ENCODE results near the gene PAN2. TPM values are rescaled to one million over a fixed set of nuclear protein-coding genes. Genes with fewer than 3 reads are reported as not detected.
"Not testable (repeated sequence)": the region's sequence is repeated elsewhere in the genome, so short reads cannot be mapped to it uniquely, and the experiment has no call there.

Gene PAN2
- total RNA-seq, 1 experiment from 2014 or later = 72.3 TPM

DNA sequence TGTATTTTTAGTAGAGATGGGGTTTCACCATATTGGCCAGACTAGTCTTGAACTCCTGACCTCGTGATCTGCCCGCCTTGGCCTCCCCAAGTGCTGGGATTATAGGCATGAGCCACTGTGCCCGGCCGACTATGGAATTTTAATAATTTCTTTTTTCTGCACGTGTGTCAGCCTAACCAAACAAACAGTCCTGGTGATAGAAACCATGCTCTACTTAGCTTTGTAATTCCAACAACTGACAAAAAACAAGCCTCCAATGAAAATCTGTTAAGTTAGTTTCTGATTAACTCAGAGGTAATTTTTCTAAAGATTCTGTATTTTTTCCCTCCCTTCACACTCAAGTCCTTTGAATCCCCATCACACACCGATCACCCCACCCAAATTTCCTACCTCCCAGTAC is 51.8 kb downstream of the PAN2 start:
- Histone ChIP-seq H3K36me3 (ENCODE audit: insufficient read depth, low read length) (peaks cover 52% of the 10 kb centered on the region), H3K4me1 (ENCODE audit: low read length) (no peaks in the 10 kb centered on the region), H4K20me1 (ENCODE audit: insufficient read depth, low read depth, low read length) (no peaks in the 10 kb centered on the region), H3K79me2 (ENCODE audit: low read length) (peaks cover 13% of the 10 kb centered on the region; the same call in 1 of the 2 replicates), H3K9me3 (ENCODE audit: low read length) (no peaks in the 10 kb centered on the region), H3K27ac (ENCODE audit: low read length) (no peak overlapping the region), H3K27me3 (ENCODE audit: low read length) (no peaks in the 10 kb centered on the region), H3K9me2 (replicated peaks; ENCODE audit: insufficient read depth, low read length) (no peaks in the 10 kb centered on the region), H3K4me3 (ENCODE audit: low read length) (no peak overlapping the region), H3K9ac (ENCODE audit: low read length) (no peak overlapping the region), H2AFZ (ENCODE audit: low read length) (no peak overlapping the region), H3K4me2 (ENCODE audit: low read depth, low read length, poor library complexity, severe bottlenecking) (no peak overlapping the region)
- DNase-seq = no peak

GRCh38 chr12:56280849-56281248 is 53.0 kb downstream of the PAN2 start:
- Histone ChIP-seq H3K9me2 (replicated peaks; ENCODE audit: insufficient read depth, low read length) (no peaks in the 10 kb centered on the region), H3K79me2 (ENCODE audit: low read length) (peaks cover 4% of the 10 kb centered on the region; the same call in 1 of the 2 replicates), H3K27me3 (ENCODE audit: low read length) (no peaks in the 10 kb centered on the region), H3K36me3 (ENCODE audit: insufficient read depth, low read length) (peaks cover 47% of the 10 kb centered on the region), H3K9me3 (ENCODE audit: low read length) (no peaks in the 10 kb centered on the region), H3K9ac (ENCODE audit: low read length) (no peak overlapping the region), H3K4me2 (ENCODE audit: low read depth, low read length, poor library complexity, severe bottlenecking) (no peak overlapping the region), H3K27ac (ENCODE audit: low read length) (no peak overlapping the region), H4K20me1 (ENCODE audit: insufficient read depth, low read depth, low read length) (no peaks in the 10 kb centered on the region), H3K4me1 (ENCODE audit: low read length) (no peaks in the 10 kb centered on the region), H3K4me3 (ENCODE audit: low read length) (no peak overlapping the region), H2AFZ (ENCODE audit: low read length) (no peak overlapping the region)
- DNase-seq = no peak

DNA sequence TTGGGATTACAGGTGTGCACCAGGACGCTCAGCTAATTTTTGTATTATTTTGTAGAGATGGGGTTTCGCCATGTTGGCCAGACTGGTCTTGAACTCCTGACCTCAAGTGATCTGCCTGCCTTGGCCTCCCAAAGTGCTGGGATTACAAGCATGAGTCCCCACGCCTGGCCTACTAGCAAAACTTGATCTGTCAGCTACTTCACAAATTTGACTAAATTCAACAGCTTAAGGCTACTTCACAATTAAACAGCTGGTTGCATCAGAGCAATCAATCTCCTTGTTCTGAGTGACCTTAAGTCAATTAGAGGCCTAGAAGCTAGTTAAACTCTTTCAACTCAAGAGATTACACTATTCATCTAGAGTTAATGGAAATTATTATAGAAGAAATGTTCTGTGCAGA is 54.9 kb downstream of the PAN2 start:
- Histone ChIP-seq H3K4me2 (ENCODE audit: low read depth, low read length, poor library complexity, severe bottlenecking) (no peak overlapping the region), H2AFZ (ENCODE audit: low read length) (no peak overlapping the region), H3K27ac (ENCODE audit: low read length) (no peak overlapping the region), H4K20me1 (ENCODE audit: insufficient read depth, low read depth, low read length) (no peaks in the 10 kb centered on the region), H3K79me2 (ENCODE audit: low read length) (0 out of 2 replicates have a peak, but pooled peaks cover 2% of the 10 kb centered on the region), H3K36me3 (ENCODE audit: insufficient read depth, low read length) (peaks cover 53% of the 10 kb centered on the region), H3K27me3 (ENCODE audit: low read length) (no peaks in the 10 kb centered on the region), H3K9ac (ENCODE audit: low read length) (no peak overlapping the region), H3K4me1 (ENCODE audit: low read length) (no peaks in the 10 kb centered on the region), H3K9me3 (ENCODE audit: low read length) (no peaks in the 10 kb centered on the region), H3K9me2 (replicated peaks; ENCODE audit: insufficient read depth, low read length) (no peaks in the 10 kb centered on the region), H3K4me3 (ENCODE audit: low read length) (no peak overlapping the region)
- no peak for DNase-seq

DNA sequence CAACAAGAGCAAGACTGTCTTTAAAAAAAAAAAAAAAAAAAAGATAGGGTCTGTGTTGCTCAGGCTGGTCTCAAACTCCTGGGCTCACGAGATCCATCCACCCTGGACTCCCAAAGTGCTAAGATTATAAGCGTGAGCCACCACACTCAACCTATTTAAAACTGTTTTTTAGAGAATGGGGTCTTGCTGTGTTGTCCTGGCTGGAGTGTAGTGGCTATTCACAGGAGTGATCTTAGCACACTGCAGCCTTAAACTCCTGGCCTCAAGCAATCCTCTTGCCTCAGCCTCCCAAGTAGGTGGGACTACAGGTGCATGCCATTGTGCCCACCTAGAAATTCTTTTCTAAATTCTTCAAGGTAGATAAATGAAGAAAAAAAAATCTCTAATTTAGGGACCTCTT is 59.5 kb downstream of the PAN2 start:
- Histone ChIP-seq H3K4me2 (ENCODE audit: low read depth, low read length, poor library complexity, severe bottlenecking) (no peak overlapping the region), H3K4me1 (ENCODE audit: low read length) (no peaks in the 10 kb centered on the region), H3K9me2 (replicated peaks; ENCODE audit: insufficient read depth, low read length) (no peaks in the 10 kb centered on the region), H3K36me3 (ENCODE audit: insufficient read depth, low read length) (peaks cover 38% of the 10 kb centered on the region), H3K79me2 (ENCODE audit: low read length) (0 out of 2 replicates have a peak, but pooled peaks cover 2% of the 10 kb centered on the region), H3K27ac (ENCODE audit: low read length) (no peak overlapping the region), H4K20me1 (ENCODE audit: insufficient read depth, low read depth, low read length) (no peaks in the 10 kb centered on the region), H2AFZ (ENCODE audit: low read length) (no peak overlapping the region), H3K9ac (ENCODE audit: low read length) (no peak overlapping the region), H3K4me3 (ENCODE audit: low read length) (no peak overlapping the region), H3K9me3 (ENCODE audit: low read length) (no peaks in the 10 kb centered on the region), H3K27me3 (ENCODE audit: low read length) (no peaks in the 10 kb centered on the region)
- DNase-seq = no peak

DNA sequence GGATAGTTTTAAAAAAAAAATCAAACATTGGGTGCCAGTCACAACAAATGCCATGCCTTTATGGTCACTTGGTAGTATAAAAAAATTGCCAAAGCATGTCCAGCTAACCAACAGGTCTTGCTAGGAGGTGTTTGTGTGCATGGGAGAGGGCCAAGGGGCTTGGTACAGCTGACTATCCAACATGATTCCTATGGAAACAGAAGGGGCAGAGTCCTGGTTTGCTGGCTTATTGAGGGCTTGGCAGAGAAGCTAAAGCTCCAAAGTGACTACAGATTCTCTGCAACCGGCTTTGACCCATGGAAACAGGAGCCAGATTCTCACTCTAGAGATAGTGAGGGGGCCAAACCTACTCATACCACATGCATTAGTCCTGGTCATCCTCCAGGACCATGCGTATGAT is 61.3 kb downstream of the PAN2 start:
- not testable (repeated sequence) for H3K27ac ChIP-seq (ENCODE audit: low read length); H3K9me2 ChIP-seq (replicated peaks; ENCODE audit: insufficient read depth, low read length); H3K4me3 ChIP-seq (ENCODE audit: low read length); H3K4me2 ChIP-seq (ENCODE audit: low read depth, low read length, poor library complexity, severe bottlenecking); H3K9me3 ChIP-seq (ENCODE audit: low read length); H3K9ac ChIP-seq (ENCODE audit: low read length); H4K20me1 ChIP-seq (ENCODE audit: insufficient read depth, low read depth, low read length); H2AFZ ChIP-seq (ENCODE audit: low read length); DNase-seq; H3K27me3 ChIP-seq (ENCODE audit: low read length); H3K79me2 ChIP-seq (ENCODE audit: low read length); H3K4me1 ChIP-seq (ENCODE audit: low read length)
- H3K36me3 ChIP-seq (ENCODE audit: insufficient read depth, low read length) = peaks cover 28% of the 10 kb centered on the region

DNA sequence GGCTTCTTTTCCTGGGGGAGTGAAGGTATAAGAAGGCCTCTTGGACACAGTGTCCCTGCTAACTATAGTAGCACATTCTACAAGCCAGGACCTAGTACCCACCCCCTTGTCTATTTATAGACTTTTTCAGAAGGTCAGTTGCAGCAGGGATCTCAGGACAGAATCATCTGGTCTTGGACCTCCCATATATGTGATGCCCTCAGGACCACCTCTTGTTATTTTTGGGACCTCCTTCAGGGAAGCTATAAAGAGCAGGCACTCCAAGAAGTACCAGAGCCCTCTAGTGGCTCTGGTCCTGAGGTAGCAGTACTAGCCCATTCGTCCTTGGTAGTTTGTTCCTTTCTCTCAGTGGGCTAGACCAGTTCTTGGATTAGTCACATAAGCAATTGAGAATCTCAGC is 62.8 kb downstream of the PAN2 start:
- H3K27ac ChIP-seq (ENCODE audit: low read length) = no peak overlapping the region
- H4K20me1 ChIP-seq (ENCODE audit: insufficient read depth, low read depth, low read length) = no peaks in the 10 kb centered on the region
- no peak overlapping the region for H3K9ac ChIP-seq (ENCODE audit: low read length)
- peaks cover 8% of the 10 kb centered on the region for H3K79me2 ChIP-seq (ENCODE audit: low read length)
- no peak overlapping the region for H3K4me3 ChIP-seq (ENCODE audit: low read length)
- no peaks in the 10 kb centered on the region for H3K9me3 ChIP-seq (ENCODE audit: low read length)
- no peaks in the 10 kb centered on the region for H3K27me3 ChIP-seq (ENCODE audit: low read length)
- peaks cover 26% of the 10 kb centered on the region for H3K36me3 ChIP-seq (ENCODE audit: insufficient read depth, low read length)
- DNase-seq = peak; percentile 54
- H3K9me2 ChIP-seq (replicated peaks; ENCODE audit: insufficient read depth, low read length) = no peaks in the 10 kb centered on the region
- no peak overlapping the region for H3K4me2 ChIP-seq (ENCODE audit: low read depth, low read length, poor library complexity, severe bottlenecking)
- H3K4me1 ChIP-seq (ENCODE audit: low read length) = peaks cover 14% of the 10 kb centered on the region
- H2AFZ ChIP-seq (ENCODE audit: low read length) = no peak overlapping the region

DNA sequence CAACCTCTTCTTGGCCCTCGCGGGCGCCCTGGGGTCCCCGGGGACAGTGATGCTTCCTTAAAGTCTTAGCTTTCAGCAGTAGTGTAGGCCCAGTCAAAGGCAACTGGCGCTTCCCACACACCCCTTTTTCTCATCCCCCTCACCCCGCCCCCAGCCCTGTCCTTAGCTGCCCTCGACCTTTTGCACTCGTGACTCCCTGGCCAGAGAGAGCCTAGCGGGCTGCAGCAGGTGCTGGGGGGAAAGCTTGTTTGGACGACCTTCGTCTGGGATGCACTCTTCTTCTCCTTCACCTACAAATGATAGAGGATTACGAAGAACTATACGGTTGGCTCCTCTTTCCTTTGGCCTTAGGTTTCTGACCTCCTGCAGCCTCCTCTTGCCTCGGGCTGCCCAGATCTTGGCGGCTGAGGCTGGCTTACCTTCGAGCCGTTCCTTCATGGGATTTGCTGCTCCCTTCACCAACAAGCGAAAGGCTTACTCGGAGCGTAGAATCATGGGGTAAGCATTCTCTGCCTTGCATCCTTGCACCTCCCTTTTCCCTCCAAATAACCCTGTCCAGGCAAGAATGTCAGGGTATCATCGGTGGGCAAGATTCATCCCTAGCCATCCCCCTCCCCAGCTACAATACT is 66.2 kb downstream of the PAN2 start:
- no peaks in the 10 kb centered on the region for H3K27me3 ChIP-seq (ENCODE audit: low read length)

DNA sequence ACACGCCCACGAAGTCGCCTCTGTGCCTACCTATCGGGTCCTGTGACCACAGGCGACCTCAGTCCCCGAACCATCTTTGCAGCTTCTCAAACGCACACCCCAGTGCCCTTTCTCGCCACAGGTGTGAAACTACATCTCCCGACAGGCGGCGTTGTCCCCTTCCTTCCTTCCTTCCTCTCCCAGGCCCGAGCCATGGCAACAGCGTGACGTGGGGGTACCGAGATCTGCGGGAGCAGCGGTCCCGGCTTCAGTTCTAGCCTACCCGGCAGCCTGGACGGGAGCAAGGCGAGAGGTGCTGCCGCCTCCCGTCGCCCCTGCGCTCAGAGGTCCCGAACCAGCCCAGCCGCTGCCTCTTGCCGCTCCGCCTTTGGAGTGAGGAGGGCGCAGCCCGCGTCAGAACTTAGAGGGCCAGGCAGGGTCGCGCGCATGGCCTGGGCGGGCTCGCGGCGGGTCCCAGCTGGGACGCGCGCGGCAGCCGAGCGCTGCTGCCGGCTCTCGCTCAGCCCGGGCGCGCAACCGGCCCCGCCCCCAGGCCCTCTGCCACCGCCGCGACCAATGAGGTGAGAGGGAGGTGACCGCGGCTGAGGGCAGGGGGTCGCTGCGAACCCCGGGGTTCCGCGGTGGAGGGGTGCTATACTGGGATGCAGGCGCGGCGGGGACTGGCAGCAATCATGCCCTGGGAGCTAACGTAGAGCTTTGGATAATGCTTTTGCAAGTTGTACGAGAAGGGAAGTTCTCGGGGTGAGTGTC is 66.9 kb downstream of the PAN2 start, which contains the start of gene COQ10A:
COQ10A (plus strand) TSS at position 250 of the 750 bp plus-strand sequence; CDS start at position 427, 177 bp downstream.
- H3K79me2 ChIP-seq (ENCODE audit: low read length) = peaks cover 8% of the 10 kb centered on the region

More for the DNA sequence above, 66.2 kb downstream of the PAN2 start:
- Histone ChIP-seq H3K4me2 (ENCODE audit: low read depth, low read length, poor library complexity, severe bottlenecking) (peak overlapping the region; percentile 97), H3K9me3 (ENCODE audit: low read length) (no peaks in the 10 kb centered on the region), H2AFZ (ENCODE audit: low read length) (peak overlapping the region; percentile 64), H4K20me1 (ENCODE audit: insufficient read depth, low read depth, low read length) (no peaks in the 10 kb centered on the region), H3K4me3 (ENCODE audit: low read length) (peak overlapping the region; percentile 86), H3K36me3 (ENCODE audit: insufficient read depth, low read length) (peaks cover 4% of the 10 kb centered on the region; the same call in 1 of the 2 replicates), H3K9me2 (replicated peaks; ENCODE audit: insufficient read depth, low read length) (no peaks in the 10 kb centered on the region), H3K4me1 (ENCODE audit: low read length) (peaks cover 18% of the 10 kb centered on the region), H3K79me2 (ENCODE audit: low read length) (peaks cover 8% of the 10 kb centered on the region), H3K27ac (ENCODE audit: low read length) (peak overlapping the region; percentile 71), H3K9ac (ENCODE audit: low read length) (peak overlapping the region; percentile 89)
- DNase-seq = no peak

More for the DNA sequence above, 66.9 kb downstream of the PAN2 start, which contains the start of gene COQ10A:
- Histone ChIP-seq H3K27me3 (ENCODE audit: low read length) (no peaks in the 10 kb centered on the region), H4K20me1 (ENCODE audit: insufficient read depth, low read depth, low read length) (no peaks in the 10 kb centered on the region), H2AFZ (ENCODE audit: low read length) (peak within 1 kb of the TSS; percentile 64), H3K9me3 (ENCODE audit: low read length) (no peaks in the 10 kb centered on the region), H3K36me3 (ENCODE audit: insufficient read depth, low read length) (peaks cover 4% of the 10 kb centered on the region; the same call in 1 of the 2 replicates), H3K27ac (ENCODE audit: low read length) (peak within 1 kb of the TSS; percentile 71), H3K4me3 (ENCODE audit: low read length) (peak within 1 kb of the TSS; percentile 86), H3K4me1 (ENCODE audit: low read length) (peaks cover 18% of the 10 kb centered on the region), H3K9me2 (replicated peaks; ENCODE audit: insufficient read depth, low read length) (no peaks in the 10 kb centered on the region), H3K4me2 (ENCODE audit: low read depth, low read length, poor library complexity, severe bottlenecking) (peak within 1 kb of the TSS; percentile 97), H3K9ac (ENCODE audit: low read length) (peak within 1 kb of the TSS; percentile 89)
- peak; percentile 95 for DNase-seq
